ENCODE data around the gene FUCA1.

DNA sequence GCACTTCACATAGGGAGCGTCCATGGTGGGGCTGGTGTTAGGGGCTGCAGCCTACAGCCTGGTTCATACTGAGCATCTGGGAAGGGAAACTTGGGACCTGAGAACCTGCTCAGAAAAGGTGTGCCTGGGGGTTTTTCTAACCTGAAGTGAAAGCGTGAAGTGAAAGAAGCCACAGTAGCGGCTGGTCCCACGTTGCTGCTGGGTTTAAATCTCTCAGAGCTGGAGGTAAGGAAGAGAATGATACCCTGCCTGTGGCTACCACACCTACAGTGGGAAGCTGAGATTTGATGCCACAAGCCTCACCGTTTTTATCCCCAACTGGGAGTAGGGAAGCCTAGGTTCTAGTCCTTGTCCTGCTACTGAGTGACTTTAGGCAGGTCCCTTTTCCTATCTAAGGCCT is 21.0 kb upstream of the FUCA1 start:
- TF ChIP-seq, protein P1, sequence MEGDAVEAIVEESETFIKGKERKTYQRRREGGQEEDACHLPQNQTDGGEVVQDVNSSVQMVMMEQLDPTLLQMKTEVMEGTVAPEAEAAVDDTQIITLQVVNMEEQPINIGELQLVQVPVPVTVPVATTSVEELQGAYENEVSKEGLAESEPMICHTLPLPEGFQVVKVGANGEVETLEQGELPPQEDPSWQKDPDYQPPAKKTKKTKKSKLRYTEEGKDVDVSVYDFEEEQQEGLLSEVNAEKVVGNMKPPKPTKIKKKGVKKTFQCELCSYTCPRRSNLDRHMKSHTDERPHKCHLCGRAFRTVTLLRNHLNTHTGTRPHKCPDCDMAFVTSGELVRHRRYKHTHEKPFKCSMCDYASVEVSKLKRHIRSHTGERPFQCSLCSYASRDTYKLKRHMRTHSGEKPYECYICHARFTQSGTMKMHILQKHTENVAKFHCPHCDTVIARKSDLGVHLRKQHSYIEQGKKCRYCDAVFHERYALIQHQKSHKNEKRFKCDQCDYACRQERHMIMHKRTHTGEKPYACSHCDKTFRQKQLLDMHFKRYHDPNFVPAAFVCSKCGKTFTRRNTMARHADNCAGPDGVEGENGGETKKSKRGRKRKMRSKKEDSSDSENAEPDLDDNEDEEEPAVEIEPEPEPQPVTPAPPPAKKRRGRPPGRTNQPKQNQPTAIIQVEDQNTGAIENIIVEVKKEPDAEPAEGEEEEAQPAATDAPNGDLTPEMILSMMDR (IDR thresholded peaks at IDR 0.05; ENCODE audit: extremely low read depth in 1 of 2, insufficient read depth in 1 of 2, low read depth in 1 of 2, low read length in 2 of 2) = no peak
- TF ChIP-seq EZH2 (IDR thresholded peaks at IDR 0.05; ENCODE audit: borderline replicate concordance, low read depth, low read length, severe bottlenecking) = no peak
- TF ChIP-seq POLR2A (IDR thresholded peaks at IDR 0.05; ENCODE audit: low read depth, low read length) = no peak
- TF ChIP-seq POLR2AphosphoS5 (IDR thresholded peaks at IDR 0.05; ENCODE audit: insufficient read depth, low read depth, low read length) = no peak
- no peak for TF ChIP-seq JUN (IDR thresholded peaks at IDR 0.05; ENCODE audit: borderline replicate concordance, insufficient read depth, insufficient read length, low read depth)
- no peak for TF ChIP-seq GATA2 (IDR thresholded peaks at IDR 0.05; ENCODE audit: insufficient read depth, insufficient read length, low read depth, low read length)
